GM13976 (cell line): ENCODE results near the gene LSM14B.
"Not testable (repeated sequence)": the region's sequence is repeated elsewhere in the genome, so short reads cannot be mapped to it uniquely, and the experiment has no call there.

Source experiments
- DNase-seq: peaks from one replicate; pipeline ENCODE4 v3.0.0; 2012; ENCODE audit warnings: low spot score
- in situ Hi-C: fragments of 300-500 bp; cut with MboI; formaldehyde crosslinking; loops from one replicate; pipeline ENCODE4 v1.12.0; 2022; ENCODE audit warnings: low sequenced_read_pairs, mixed read lengths, inconsistent platforms; ENCODE audit not compliant: unreplicated experiment
- TF ChIP-seq, protein P1 (sequence below): IDR thresholded peaks from 2 replicates; pipeline ENCODE4 v1.5.1; 2012; ENCODE audit warnings: borderline replicate concordance, mild to moderate bottlenecking; ENCODE audit not compliant: insufficient read depth; ENCODE audit errors: extremely low read depth, missing control alignments, control extremely low read depth

LSM14B gene

DNA sequence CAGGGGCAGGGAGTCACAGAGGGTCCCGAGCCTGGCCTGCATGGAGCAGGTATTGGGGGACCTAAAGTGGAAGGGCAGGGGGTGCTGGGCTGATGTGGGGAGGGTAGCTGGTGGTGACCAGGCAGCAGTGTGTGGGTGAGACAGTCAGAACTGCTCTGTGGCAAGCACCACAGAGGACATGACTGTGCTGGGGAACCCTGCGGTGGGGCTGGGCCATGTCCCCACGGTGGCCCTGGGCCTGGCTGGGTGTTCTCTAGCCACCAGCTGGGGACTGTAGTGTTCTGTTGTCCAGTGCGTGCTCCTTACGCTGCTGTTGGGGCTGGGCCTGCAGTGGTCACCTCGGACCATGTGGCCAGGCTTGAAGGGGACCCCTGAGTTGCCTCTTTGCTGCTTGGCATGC, 24.9 kb downstream of the LSM14B start:
- DNase-seq = no peak
- TF ChIP-seq, protein P1, sequence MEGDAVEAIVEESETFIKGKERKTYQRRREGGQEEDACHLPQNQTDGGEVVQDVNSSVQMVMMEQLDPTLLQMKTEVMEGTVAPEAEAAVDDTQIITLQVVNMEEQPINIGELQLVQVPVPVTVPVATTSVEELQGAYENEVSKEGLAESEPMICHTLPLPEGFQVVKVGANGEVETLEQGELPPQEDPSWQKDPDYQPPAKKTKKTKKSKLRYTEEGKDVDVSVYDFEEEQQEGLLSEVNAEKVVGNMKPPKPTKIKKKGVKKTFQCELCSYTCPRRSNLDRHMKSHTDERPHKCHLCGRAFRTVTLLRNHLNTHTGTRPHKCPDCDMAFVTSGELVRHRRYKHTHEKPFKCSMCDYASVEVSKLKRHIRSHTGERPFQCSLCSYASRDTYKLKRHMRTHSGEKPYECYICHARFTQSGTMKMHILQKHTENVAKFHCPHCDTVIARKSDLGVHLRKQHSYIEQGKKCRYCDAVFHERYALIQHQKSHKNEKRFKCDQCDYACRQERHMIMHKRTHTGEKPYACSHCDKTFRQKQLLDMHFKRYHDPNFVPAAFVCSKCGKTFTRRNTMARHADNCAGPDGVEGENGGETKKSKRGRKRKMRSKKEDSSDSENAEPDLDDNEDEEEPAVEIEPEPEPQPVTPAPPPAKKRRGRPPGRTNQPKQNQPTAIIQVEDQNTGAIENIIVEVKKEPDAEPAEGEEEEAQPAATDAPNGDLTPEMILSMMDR = no peak
- in situ Hi-C loops = loop anchor here (10.0 kb wide), 1 partner anchor 132 kb away; no protein-coding TSS in a partner anchor

DNA sequence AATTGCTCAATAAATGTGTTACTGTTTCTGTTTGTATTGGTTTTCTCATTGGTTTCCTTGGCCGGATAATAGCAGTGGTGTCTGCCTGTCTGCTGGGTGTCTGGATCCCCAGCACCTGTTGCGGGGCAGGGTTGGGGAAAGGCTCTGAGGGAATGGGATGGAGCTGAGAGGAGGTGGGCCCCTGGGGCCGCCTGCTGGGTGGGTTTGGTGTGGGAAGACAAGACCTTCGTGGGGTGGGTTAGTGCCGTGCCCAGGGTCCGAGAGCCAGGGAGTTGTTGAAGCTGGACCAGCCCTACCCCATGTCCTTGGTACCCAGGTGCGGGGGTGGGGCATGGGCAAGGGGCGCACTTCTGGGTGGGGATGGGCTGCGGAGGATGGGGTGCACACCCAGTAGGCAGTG, 25.3 kb downstream of the LSM14B start:
- TF ChIP-seq, protein P1 = no peak
- in situ Hi-C loops = loop anchor here (10.0 kb wide), 1 partner anchor 133 kb away; no protein-coding TSS in a partner anchor
- no peak for DNase-seq

DNA sequence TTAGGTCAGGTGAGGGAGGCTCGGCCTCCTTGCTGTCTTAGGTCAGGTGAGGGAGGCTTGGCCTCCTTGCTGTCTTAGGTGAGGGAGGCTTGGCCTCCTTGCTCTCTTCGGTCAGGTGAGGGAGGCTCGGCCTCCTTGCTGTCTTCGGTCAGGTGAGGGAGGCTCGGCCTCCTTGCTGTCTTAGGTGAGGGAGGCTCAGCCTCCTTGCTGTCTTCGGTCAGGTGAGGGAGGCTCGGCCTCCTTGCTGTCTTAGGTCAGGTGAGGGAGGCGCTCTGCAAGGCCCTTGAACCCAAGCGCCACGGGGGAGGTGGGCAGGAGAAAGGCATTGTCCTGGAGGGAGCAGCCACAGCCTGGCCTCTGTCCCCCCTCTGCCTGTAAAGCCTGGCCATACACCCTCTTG, 26.1 kb downstream of the LSM14B start:
- not testable (repeated sequence) for DNase-seq
- in situ Hi-C loops = loop anchor here (10.0 kb wide), 1 partner anchor 134 kb away; no protein-coding TSS in a partner anchor

DNA sequence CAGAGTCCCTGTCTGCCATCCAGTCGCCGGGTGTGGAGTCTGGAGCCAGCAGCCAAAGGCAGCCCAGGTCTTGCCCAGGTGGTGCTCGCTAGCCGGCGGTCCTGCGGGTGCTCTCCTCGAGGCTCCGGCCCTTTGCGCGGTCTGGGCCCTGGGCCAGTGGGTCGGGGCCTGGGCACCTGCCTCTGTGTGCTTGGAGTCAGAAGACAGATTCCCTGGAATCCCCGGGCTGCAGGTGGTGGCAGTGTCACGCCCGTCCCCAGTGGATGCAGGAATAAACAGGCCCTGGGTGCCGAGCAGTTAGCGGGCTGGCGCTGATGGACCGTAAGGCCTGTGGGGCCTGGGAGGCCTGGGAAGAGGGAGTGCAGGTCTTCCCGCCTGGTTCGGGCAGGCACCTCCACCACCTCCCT, 26.6 kb downstream of the LSM14B start:
- DNase-seq = no peak
- in situ Hi-C loops = loop anchor here (10.0 kb wide), 1 partner anchor 134 kb away; no protein-coding TSS in a partner anchor
- TF ChIP-seq, protein P1 = no peak

DNA sequence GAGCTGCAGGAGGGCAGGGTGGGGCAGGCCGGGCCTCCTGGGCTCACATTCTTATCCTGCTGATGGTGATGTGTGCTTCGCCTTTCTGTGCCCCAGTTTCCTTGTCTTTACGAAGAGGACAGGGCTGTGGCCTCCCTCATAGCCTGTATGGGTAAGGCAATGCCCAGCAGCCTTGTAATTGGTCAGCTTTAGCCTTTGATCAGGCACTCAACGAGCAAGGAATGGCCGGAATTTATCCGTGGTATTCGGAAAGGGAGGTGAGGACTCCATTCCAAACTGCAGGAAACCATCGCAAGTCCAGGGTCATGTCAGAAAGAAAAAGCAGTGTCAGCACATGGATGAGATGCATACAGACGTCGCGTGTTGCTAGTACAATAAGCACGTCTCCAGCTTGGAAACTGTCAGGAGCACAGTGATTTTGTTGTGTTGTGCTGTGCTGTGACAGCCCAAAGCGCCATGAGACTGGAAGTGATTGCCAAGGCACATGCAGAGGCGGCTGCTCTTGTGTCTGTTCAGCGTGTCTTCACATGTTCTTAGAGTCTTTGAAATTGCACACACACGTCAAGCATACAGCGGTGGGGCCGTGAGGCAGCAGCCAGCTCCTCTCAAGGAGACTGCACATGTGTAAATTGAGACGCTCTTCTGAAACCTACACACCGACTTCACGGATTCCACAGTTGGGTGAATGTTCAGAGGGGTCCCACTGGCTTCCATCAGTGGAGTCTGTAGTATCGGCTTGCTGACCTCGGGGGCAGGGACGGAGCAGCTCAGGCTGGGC, 27.4 kb downstream of the LSM14B start:
- DNase-seq = no peak
- in situ Hi-C loops = loop anchor here (10.0 kb wide), 1 partner anchor 135 kb away; no protein-coding TSS in a partner anchor
- TF ChIP-seq, protein P1 = no peak

DNA sequence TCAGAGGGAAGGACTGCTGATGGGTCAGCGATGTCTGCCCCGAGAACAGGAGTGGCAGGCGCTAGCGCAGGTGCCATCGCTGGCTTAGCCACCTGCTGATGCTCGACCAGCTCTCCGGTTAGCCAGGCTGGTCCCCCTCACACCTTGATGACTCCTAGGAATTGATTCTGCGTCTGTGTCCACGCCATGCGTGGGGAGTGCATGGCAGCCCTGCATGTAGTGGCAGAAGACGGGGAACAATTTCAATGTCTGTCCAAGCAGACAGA, 28.0 kb downstream of the LSM14B start:
- in situ Hi-C loops = no loop called here
- no peak for DNase-seq

DNA sequence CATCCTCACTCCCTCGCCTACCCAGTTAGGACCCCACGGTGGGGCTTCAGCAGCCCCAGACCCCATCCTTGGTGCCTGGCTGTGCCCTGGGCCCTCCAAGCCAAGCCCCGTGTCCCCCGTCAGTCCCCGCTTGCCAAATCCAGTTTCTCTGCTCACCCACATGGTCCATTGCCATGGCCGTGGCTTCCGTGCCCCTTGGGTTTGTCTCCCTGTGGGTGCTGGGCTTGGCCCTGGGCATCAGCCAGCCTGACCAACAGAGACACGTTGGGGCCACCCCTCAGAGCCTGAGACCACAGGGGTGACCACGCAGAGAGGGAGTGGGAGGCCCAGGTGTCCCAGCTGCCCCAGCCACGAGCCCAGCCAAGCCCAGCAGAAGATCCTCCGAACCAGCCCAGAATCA, 28.9 kb downstream of the LSM14B start:
- TF ChIP-seq, protein P1 = no peak
- in situ Hi-C loops = no loop called here
- DNase-seq = no peak

More for the DNA sequence above, 28.0 kb downstream of the LSM14B start:
- TF ChIP-seq, protein P1 = no peak
